ENCODE measurements around the gene ARSB. TPM values are rescaled to one million over a fixed set of nuclear protein-coding genes. Genes with fewer than 3 reads are reported as not detected.
"Not testable (repeated sequence)": the region's sequence is repeated elsewhere in the genome, so short reads cannot be mapped to it uniquely, and the experiment has no call there.

Gene ARSB
- total RNA-seq, 1 donor from 2014 or later: 7.0 TPM

- intact Hi-C loops (cut with DNase I): no loop called here
- DNase-seq (ENCODE audit: low spot score) (no peak), ATAC-seq (no peak)
These were observed 17.3 kb upstream of the ARSB start for GRCh38 chr5:79002374-79002773.

GRCh38 chr5:79001471-79001870 is 16.4 kb upstream of the ARSB start:
- ATAC-seq: no peak
- intact Hi-C loops (cut with DNase I): no loop called here
- DNase-seq (ENCODE audit: low spot score): no peak

- intact Hi-C loops (cut with DNase I): no loop called here
- ATAC-seq: no peak
- no peak for DNase-seq (ENCODE audit: low spot score)
These were observed 12.0 kb upstream of the ARSB start for GRCh38 chr5:78997090-78997489.

GRCh38 chr5:78995521-78996007 is 10.5 kb upstream of the ARSB start:
- intact Hi-C loops (cut with DNase I): no loop called here
- DNase-seq (ENCODE audit: low spot score) (no peak), ATAC-seq (no peak)

- ATAC-seq (no peak), DNase-seq (ENCODE audit: low spot score) (no peak)
- intact Hi-C loops (cut with DNase I): no loop called here
These were observed 8.1 kb upstream of the ARSB start for GRCh38 chr5:78993165-78993564.

GRCh38 chr5:78992146-78992545 is 7.0 kb upstream of the ARSB start:
- ATAC-seq (no peak), DNase-seq (ENCODE audit: low spot score) (no peak)
- intact Hi-C loops (cut with DNase I): no loop called here

- DNase-seq (ENCODE audit: low spot score) (no peak), ATAC-seq (no peak)
- intact Hi-C loops (cut with DNase I): no loop called here
These were observed 4.0 kb upstream of the ARSB start for GRCh38 chr5:78989080-78989479.

GRCh38 chr5:78985725-78986223 is 664 bp upstream of the ARSB start:
- DNase-seq (ENCODE audit: low spot score): no peak
- intact Hi-C loops (cut with DNase I): no loop called here

GRCh38 chr5:78984439-78985115 is 533 bp downstream of the ARSB start:
- ATAC-seq: peak; percentile 94

More at GRCh38 chr5:78985725-78986223, 664 bp upstream of the ARSB start:
- peak; percentile 50 for ATAC-seq

GRCh38 chr5:78983601-78984438 is 1.3 kb downstream of the ARSB start:
- no peak for DNase-seq (ENCODE audit: low spot score)
- intact Hi-C loops (cut with DNase I): no loop called here
- no peak for ATAC-seq

More at GRCh38 chr5:78984439-78985115, 533 bp downstream of the ARSB start:
- peak; percentile 89 for DNase-seq (ENCODE audit: low spot score)
- intact Hi-C loops (cut with DNase I): no loop called here

- ATAC-seq; intact Hi-C loops (cut with DNase I); DNase-seq (ENCODE audit: low spot score): not testable (repeated sequence)
These were observed 1.9 kb downstream of the ARSB start for GRCh38 chr5:78983194-78983593.

GRCh38 chr5:78979909-78980308 is 5.2 kb downstream of the ARSB start:
- no peak for DNase-seq (ENCODE audit: low spot score)
- no peak for ATAC-seq
- intact Hi-C loops (cut with DNase I): no loop called here

GRCh38 chr5:78979117-78979742 is 5.9 kb downstream of the ARSB start:
- ATAC-seq: no peak
- intact Hi-C loops (cut with DNase I): no loop called here
- DNase-seq (ENCODE audit: low spot score): no peak

GRCh38 chr5:78975035-78975434 is 10.1 kb downstream of the ARSB start:
- ATAC-seq: no peak
- DNase-seq (ENCODE audit: low spot score): no peak
- intact Hi-C loops (cut with DNase I): no loop called here

- no peak for ATAC-seq
- intact Hi-C loops (cut with DNase I): no loop called here
- no peak for DNase-seq (ENCODE audit: low spot score)
These were observed 10.5 kb downstream of the ARSB start for GRCh38 chr5:78974601-78975000.

GRCh38 chr5:78974011-78974410 is 11.1 kb downstream of the ARSB start:
- ATAC-seq (no peak), DNase-seq (ENCODE audit: low spot score) (no peak)
- intact Hi-C loops (cut with DNase I): no loop called here

GRCh38 chr5:78972654-78973428 is 12.3 kb downstream of the ARSB start:
- DNase-seq (ENCODE audit: low spot score) (no peak), ATAC-seq (peak; percentile 77)
- intact Hi-C loops (cut with DNase I): no loop called here

- intact Hi-C loops (cut with DNase I): no loop called here
- no peak for ATAC-seq
- no peak for DNase-seq (ENCODE audit: low spot score)
These were observed 13.1 kb downstream of the ARSB start for GRCh38 chr5:78971998-78972397.

GRCh38 chr5:78968781-78969180 is 16.3 kb downstream of the ARSB start:
- no peak for DNase-seq (ENCODE audit: low spot score)
- intact Hi-C loops (cut with DNase I): loop anchor here (10.0 kb wide), 1 partner anchor 424 kb away; no protein-coding TSS in a partner anchor
- ATAC-seq: no peak
